NCI-H2107 treated with DMSO at 0.1 percent for 48 hours (cell line): ENCODE data around the gene DNASE1L1.
"Not testable (repeated sequence)": the region's sequence is repeated elsewhere in the genome, so short reads cannot be mapped to it uniquely, and the experiment has no call there.

ENCODE experiments used
- DNase-seq: peaks from one replicate; lab custom pipeline; 2025; ENCODE audit not compliant: unreplicated experiment; lab: John Stamatoyannopoulos, UW

DNASE1L1 gene

GRCh38 chrX:154408659-154409221 lies 314 bp downstream of the DNASE1L1 start:
- DNase-seq, result no peak

GRCh38 chrX:154404625-154405192 lies 4.3 kb downstream of the DNASE1L1 start:
- DNase-seq, result no peak

- DNase-seq, result no peak
These were observed 5.2 kb downstream of the DNASE1L1 start for GRCh38 chrX:154403858-154404257.

DNA sequence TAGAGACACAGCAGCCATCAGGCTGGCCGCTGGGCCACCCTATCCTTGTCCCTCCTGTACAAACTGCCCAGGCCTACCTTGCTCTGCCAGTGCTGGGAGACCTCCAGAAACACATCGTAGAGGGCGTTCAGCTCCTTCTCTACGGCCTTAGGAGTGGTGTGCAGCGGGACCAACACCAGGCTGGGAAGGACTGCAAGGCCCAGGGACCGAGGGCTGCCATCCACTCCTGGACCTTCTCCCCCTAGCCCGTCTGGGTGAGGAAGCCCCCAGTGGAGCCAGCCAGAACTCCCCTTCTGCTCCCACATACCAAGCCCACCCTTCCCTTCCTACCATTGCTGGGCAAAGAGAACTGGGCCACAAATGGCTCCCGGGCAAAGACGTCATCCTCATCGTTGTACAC lies 5.9 kb downstream of the DNASE1L1 start:
- no peak for DNase-seq

DNA sequence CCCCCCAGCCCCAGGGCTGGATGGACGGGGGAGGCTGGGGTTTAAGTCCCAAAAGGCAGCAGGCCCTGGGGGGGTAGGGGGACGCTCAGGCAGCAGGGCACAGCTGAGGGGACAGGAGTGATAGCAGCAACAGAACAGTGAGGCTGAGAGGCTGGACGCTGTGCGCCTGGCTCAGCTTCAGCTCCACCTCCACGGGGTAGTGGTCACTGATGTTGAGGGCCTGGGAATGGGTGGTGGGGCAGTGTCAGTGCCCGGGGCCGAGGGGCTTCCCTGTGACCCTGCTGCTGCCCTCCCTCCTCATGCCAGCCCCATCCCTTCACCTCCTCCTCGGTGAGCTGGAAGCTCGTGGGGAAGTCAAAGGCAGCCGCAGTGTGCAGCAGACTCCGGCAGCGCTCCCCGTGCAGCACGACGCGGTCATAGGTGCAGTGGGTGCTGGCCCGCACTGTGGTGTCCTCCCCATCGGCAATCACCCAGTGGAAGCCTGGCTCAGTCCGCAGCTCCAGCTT lies 6.4 kb downstream of the DNASE1L1 start:
- no peak for DNase-seq

DNA sequence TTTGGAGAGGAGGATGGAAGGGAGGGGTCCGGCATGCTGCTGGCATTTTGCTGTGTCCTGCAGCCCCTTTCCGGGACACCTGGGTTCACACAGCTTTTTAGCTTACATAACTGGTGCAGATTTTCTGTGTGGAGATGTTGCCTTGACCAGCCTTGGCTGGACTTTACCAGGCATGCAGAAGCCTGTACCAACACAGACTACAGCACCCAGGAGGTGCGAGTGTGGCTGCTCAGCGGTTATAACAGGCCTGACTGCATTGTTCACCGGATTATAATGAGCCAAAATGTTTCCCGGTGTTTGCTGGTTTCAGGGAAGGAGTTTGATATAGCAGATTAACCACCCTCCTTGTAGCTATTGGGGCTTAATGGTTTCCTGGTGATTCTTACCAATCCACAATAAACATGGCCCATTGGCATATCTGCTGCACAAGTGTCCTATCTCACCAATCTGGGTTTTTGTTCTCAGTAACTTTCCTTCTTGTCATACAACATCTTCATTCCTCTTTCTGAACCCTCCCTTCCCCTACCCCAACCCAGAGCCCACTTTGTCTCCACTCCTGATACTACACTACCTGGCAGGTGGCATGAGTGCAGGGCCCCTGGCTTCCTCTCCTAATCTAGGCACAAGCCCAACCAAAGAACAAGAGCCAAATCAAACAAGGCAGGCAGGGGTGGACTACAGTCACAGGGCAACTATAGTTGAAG lies 7.0 kb downstream of the DNASE1L1 start:
- no peak for DNase-seq

- DNase-seq, result no peak
These were observed 7.8 kb downstream of the DNASE1L1 start for GRCh38 chrX:154401045-154401799.

DNA sequence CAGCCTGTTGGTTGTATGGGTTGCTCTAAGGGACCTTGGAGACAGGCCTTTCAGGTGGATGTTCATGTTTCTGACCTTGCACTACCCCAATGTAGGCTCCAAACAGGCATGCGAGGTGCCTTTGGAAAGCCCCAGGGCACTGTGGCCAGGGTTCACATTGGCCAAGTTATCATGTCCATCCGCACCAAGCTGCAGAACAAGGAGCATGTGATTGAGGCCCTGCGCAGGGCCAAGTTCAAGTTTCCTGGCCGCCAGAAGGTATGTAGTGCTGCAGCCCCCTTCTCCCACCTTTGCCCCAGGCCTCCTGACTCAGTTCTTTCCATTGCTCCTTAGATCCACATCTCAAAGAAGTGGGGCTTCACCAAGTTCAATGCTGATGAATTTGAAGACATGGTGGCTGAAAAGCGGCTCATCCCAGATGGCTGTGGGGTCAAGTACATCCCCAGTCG lies 8.7 kb downstream of the DNASE1L1 start:
- not testable (repeated sequence) for DNase-seq

- no peak for DNase-seq
These were observed 9.3 kb downstream of the DNASE1L1 start for GRCh38 chrX:154399527-154400368.

- DNase-seq, result peak; percentile 43
These were observed 10.2 kb downstream of the DNASE1L1 start for GRCh38 chrX:154398668-154399526.

DNA sequence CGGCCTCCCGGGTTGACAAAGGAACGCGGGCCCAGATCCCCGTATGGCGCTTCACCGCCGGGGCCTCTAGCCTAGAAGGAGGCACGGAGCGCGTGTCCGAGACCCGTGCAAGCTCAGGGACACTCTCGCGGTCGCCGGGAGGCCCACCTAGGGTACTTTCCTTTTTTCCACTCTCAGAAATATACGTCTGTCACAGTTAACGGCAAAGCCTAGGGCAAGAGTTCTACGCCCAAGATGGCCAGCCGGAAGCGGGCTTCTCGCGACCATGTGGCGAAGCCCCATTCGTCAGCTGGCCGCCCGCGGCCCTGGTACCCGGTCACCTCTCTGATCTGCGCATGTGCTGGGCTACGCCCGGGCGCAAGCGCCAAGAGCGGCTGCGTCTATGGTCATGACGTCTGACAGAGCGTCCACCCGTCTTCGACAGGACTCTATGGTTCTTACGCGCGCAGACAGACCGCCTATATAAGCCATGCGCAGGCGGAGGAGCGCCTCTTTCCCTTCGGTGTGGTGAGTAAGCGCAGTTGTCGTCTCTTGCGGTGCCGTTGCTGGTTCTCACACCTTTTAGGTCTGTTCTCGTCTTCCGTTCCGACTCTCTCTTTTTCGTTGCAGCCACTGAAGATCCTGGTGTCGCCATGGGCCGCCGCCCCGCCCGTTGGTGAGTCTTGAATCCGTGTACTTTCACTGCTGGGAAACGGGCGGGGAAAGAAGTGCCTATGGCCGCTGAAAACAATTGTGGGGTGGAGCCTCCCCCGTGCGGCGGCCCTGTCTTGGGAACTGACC lies 11.0 kb downstream of the DNASE1L1 start, which contains the start of gene RPL10:
TSS of gene RPL10 (plus strand) at position 490 of the 780 bp plus-strand sequence. CDS start at position 633, 143 bp downstream.
- peak; percentile 94 for DNase-seq

DNA sequence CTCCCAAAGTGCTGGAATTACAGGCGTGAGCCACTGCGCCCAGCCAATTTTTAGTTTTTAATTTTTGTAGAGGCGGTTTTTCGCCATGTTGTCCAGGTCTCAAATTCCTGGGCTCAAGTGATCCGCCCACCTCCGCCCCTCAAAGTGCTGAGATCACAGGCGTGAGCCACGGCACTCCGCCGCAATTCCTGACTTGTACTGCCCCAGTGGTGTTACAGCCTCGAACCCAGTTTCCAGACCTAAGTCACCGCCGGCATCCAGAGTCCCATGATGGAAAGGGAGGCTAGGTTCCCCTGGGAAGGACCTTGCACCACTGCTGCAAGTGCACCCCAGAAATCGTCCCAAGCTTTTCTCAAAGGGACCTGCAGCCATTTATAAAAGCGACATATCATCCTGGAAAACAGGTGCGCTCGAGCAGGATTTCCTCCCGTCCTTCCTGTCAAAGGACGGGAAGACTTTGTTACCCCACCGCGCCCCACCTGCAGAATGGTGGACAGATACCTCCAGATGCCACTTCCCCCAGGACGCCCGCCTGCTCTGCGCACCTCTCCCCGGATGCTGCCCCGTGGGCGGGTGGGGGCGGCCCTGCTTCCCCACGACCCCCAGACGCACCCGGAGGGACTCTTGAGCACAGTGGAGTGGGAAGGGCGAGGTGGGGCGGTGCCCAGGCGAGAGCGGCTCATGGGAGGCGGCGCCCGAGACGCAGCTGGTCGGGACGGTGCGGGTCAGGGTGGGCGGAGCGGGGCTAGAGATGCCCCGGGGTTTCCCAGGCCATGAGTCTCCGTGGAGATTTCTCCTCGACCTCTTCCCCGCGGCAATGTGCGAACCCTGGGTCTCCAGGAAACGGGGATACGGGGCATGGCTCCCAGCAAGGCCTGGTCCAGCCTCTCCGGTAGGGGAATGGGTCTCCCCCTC lies 11.8 kb downstream of the DNASE1L1 start:
- DNase-seq, result peak; percentile 30

DNA sequence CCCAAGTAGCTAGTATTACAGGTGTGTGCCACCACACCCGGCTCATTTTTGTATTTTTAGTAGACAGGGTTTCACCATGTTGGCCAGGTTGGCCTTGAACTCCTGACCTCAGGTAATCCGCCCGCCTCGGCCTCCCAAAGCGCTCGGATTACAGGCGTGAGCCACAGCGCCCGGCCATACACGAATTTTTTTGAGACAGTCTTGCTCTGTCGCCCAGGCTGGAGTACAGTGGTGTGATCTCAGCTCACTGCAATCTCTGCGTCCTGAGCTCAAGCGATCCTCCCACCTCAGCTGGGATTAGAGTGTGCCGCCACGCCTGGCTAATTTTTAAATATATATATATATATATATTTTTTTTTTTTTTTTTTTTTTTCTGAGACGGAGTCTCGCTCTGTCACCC lies 12.7 kb downstream of the DNASE1L1 start:
- DNase-seq, result not testable (repeated sequence)

GRCh38 chrX:154389812-154390747 lies 19.0 kb downstream of the DNASE1L1 start:
- not testable (repeated sequence) for DNase-seq

DNA sequence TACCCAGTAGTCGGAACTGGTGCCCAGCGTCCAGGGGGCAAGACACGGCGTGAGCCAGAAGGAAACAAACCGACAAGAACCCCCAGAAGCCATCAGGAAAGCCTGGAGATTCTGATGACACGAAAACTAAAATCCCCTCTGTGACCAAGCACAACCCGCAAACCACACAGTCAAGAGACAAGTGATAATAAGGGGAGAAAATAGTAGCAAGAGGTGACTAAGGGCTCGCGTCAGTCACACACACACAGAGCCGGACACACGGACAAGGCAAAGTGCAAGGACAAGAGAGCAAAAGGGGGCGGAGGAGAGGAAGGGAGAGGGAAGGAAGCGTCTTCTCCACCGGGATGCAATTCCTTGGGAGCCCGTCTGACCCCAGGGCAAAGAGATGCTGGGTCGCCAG lies 20.4 kb downstream of the DNASE1L1 start:
- DNase-seq, result not testable (repeated sequence)

- not testable (repeated sequence) for DNase-seq
These were observed 21.0 kb downstream of the DNASE1L1 start for GRCh38 chrX:154388094-154388493.
